Measurements from ENCODE around the gene ZBTB14. TPM values are rescaled to one million over a fixed set of nuclear protein-coding genes. Genes with fewer than 3 reads are reported as not detected.

ZBTB14 gene
- total RNA-seq, 2 donors from 2014 or later, result 14.7 to 15.9 TPM

DNA sequence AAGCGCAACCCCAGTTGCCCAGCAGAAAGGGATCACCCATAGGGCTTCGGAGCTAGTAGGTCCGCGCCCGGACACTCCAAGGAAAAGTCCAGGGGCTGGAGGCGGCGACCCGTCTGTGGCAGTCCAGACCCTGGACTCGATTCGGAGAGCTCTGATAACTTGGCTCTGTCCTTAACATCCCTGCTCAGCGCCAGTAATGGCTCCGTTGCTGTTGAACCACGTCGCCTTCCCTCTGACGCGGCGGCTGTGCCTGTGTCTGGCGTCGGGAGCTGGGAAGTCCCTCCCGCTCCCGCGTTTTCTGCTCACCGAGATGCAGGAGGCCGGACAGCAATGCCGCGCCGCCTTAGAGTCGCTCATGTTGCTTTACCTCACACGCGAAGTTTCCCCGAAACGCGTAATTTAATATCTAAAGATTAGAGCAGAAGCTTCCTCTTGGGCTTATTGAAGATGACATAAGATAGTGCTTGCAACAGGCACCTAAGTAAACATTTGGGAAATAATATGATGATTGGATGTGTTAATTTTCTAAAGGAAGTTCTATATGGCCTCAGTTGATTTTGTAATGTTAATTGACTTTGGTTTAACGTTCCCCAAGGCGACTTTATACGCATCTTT, 1.3 kb upstream of the ZBTB14 start:
- H3K27ac ChIP-seq (ENCODE audit: low read depth, low read length), result peak overlapping the region; percentile 86
- no peaks in the 10 kb centered on the region for H3K4me1 ChIP-seq (ENCODE audit: control insufficient read depth, insufficient read depth, low read length)
- H3K4me1 Mint-ChIP-seq, result peaks cover 11% of the 10 kb centered on the region
- no peaks in the 10 kb centered on the region for H3K9me3 ChIP-seq (ENCODE audit: control insufficient read depth, low read length)
- H3K9ac ChIP-seq (ENCODE audit: extremely low read depth, low read length, poor library complexity, severe bottlenecking), result peak overlapping the region; percentile 49
- TF ChIP-seq CTCF (conservative IDR thresholded peaks at IDR 0.05), result no peak
- H3K36me3 ChIP-seq (ENCODE audit: control insufficient read depth, insufficient read depth, low read length), result peaks cover 9% of the 10 kb centered on the region
- peak; percentile 94 for DNase-seq
- peaks cover 2% of the 10 kb centered on the region for H3K36me3 Mint-ChIP-seq (ENCODE audit: low read depth)
- peaks cover 17% of the 10 kb centered on the region for H3K27me3 ChIP-seq (ENCODE audit: control insufficient read depth, insufficient read depth, low read length, poor library complexity, severe bottlenecking)
- peak overlapping the region; percentile 82 for H3K4me3 Mint-ChIP-seq
- WGBS, 2 experiments (ENCODE audit: insufficient coverage in 1 of 2, insufficient read length in 1 of 2), result 9 to 13% methylated on average over 28 to 36 of the region's 36 CpGs
- no peaks in the 10 kb centered on the region for H3K9me3 Mint-ChIP-seq
- H3K27ac Mint-ChIP-seq, result peak overlapping the region; percentile 97
- peaks cover 23% of the 10 kb centered on the region for H3K27me3 Mint-ChIP-seq (ENCODE audit: insufficient read depth)
- peak overlapping the region; percentile 92 for H3K4me3 ChIP-seq (ENCODE audit: low read length)

DNA sequence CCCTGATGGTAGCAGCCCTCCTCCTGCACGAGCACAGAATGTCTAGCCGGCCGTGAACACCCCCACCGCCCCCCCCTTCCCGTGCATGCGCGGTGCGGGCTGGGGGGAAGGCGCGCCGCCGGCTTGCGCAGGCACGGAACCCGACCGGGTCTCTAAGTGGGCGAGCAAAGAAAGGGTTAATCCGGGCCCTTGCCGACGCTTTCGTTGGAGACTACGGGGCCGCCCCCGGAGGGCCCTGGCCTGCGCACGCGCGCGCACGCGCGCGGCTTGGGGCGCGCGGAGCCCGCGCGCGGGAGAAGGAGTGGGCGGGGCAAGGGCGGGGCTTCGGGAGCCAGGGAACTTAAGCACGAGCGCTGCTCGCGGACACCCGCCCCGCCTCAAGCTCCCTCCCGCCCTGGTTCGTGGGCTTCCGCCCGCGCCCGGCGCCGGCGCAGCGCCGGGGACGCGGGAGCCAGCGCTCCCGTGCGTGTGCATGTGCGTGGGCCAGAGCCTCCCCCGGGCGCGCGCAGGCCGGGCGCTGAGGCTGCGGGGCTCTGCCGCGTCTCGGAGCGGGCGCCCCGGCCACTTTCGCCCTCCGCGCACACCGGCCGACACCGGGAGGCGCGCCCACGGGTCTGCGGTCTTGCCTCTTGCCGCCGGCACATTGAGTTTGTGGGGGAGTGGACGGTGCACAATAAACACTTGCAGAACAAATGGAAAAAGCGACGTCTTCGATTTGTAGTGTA, 617 bp upstream of the ZBTB14 start:
- peak overlapping the region; percentile 90 for H3K27ac ChIP-seq (ENCODE audit: low read depth, low read length)
- no peaks in the 10 kb centered on the region for H3K9me3 ChIP-seq (ENCODE audit: control insufficient read depth, low read length)
- H3K4me1 ChIP-seq (ENCODE audit: control insufficient read depth, insufficient read depth, low read length), result no peaks in the 10 kb centered on the region
- peak overlapping the region; percentile 92 for H3K4me3 ChIP-seq (ENCODE audit: low read length)
- TF ChIP-seq CTCF (conservative IDR thresholded peaks at IDR 0.05), result no peak
- peaks cover 15% of the 10 kb centered on the region for H3K36me3 ChIP-seq (ENCODE audit: control insufficient read depth, insufficient read depth, low read length)
- Mint-ChIP-seq H3K36me3 (ENCODE audit: low read depth) (peaks cover 8% of the 10 kb centered on the region), H3K27ac (peak overlapping the region; percentile 97), H3K4me1 (peaks cover 9% of the 10 kb centered on the region), H3K27me3 (ENCODE audit: insufficient read depth) (peaks cover 23% of the 10 kb centered on the region), H3K9me3 (no peaks in the 10 kb centered on the region), H3K4me3 (peak overlapping the region; percentile 82)
- 0% methylated on average over 3 to 95 of the region's 95 CpGs for WGBS, 2 experiments (ENCODE audit: insufficient coverage in 1 of 2, insufficient read length in 1 of 2)
- DNase-seq, result peak; percentile 97
- H3K9ac ChIP-seq (ENCODE audit: extremely low read depth, low read length, poor library complexity, severe bottlenecking), result peak overlapping the region; percentile 49
- H3K27me3 ChIP-seq (ENCODE audit: control insufficient read depth, insufficient read depth, low read length, poor library complexity, severe bottlenecking), result peaks cover 17% of the 10 kb centered on the region

DNA sequence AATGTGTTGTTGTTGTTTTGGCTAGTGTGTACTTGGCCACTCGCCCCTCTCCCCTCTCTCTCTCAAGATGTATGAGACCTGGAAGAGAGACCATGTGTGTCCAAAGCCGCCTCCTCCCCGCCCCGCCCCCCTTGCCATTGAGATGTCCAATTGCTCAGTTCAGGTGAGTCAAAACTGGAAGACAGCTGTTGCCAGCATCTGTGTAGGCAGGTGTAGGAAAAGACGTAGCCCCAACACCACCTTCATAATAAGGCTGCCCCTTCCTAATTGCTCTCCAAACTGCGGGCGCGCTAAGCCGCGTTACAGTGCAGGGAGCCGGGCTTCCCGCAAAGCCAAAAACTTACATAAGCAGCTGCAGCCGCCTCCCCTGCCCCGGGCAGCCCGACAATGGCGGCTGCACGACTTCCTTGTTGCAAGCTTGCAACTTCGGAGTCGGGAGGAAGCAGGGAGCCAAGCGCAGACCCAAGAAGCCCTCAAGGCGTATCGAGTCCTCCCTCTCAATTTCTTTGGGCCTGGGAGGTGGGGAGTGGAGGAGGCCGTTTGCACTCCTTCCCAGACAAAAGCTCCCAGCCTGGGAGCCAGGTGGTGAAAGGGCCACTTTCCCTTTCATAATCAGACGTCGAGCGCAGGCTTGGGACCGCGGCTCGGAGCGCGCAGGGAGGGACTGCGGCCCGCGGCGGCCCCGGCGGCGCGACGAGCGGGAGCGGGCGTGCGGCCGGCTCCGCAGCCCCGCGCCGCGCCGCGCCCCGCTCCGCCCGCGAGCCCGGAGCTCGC, 882 bp downstream of the ZBTB14 start:
- no peaks in the 10 kb centered on the region for H3K9me3 Mint-ChIP-seq
- peaks cover 23% of the 10 kb centered on the region for H3K27me3 Mint-ChIP-seq (ENCODE audit: insufficient read depth)
- WGBS, 2 experiments (ENCODE audit: insufficient coverage in 1 of 2, insufficient read length in 1 of 2), result 1 to 6% methylated on average over 7 to 58 of the region's 58 CpGs
- peaks cover 30% of the 10 kb centered on the region for H3K36me3 ChIP-seq (ENCODE audit: control insufficient read depth, insufficient read depth, low read length)
- peak overlapping the region; percentile 73 for H3K4me3 ChIP-seq (ENCODE audit: low read length)
- H3K27me3 ChIP-seq (ENCODE audit: control insufficient read depth, insufficient read depth, low read length, poor library complexity, severe bottlenecking), result peaks cover 17% of the 10 kb centered on the region
- H3K4me1 Mint-ChIP-seq, result peaks cover 7% of the 10 kb centered on the region
- H3K4me3 Mint-ChIP-seq, result peak overlapping the region; percentile 79
- peak overlapping the region; percentile 78 for H3K27ac ChIP-seq (ENCODE audit: low read depth, low read length)
- no peak for TF ChIP-seq CTCF (conservative IDR thresholded peaks at IDR 0.05)
- peaks cover 20% of the 10 kb centered on the region for H3K36me3 Mint-ChIP-seq (ENCODE audit: low read depth)
- H3K9me3 ChIP-seq (ENCODE audit: control insufficient read depth, low read length), result no peaks in the 10 kb centered on the region
- peak; percentile 83 for DNase-seq
- H3K4me1 ChIP-seq (ENCODE audit: control insufficient read depth, insufficient read depth, low read length), result peaks cover 3% of the 10 kb centered on the region
- H3K27ac Mint-ChIP-seq, result peak overlapping the region; percentile 82
- peak overlapping the region; percentile 23 for H3K9ac ChIP-seq (ENCODE audit: extremely low read depth, low read length, poor library complexity, severe bottlenecking)
